ENCODE results near the gene ZNF45. TPM values are rescaled to one million over a fixed set of nuclear protein-coding genes. Genes with fewer than 3 reads are reported as not detected.
"Not testable (repeated sequence)": the region's sequence is repeated elsewhere in the genome, so short reads cannot be mapped to it uniquely, and the experiment has no call there.

ZNF45 gene
- total RNA-seq, 1 experiment from 2014 or later, result 25.6 TPM

DNA sequence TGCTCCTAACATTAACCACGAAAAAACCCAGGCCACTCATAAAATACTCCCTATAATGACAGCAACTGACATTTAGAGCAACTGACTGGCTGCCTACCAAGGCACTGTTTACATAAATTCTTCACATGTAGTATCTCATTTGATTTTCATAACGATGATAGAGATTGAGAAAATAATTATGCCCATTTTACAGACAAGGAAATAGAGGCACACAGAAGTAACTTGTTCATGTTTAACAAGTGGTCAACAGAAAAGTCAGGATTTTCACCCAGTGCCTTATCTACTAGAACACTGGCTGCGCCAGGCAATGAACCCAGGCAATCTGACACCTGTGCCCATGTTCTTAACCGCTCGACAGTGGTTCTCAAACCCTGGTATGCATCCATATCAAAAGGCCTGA is 6.3 kb downstream of the ZNF45 start:
- in situ Hi-C loops (cut with HindIII; ENCODE audit: low pct_unique_long_range_greater_than_20kb, low sequenced_read_pairs), result no loop called here
- no peak for DNase-seq (ENCODE audit: low read depth)

DNA sequence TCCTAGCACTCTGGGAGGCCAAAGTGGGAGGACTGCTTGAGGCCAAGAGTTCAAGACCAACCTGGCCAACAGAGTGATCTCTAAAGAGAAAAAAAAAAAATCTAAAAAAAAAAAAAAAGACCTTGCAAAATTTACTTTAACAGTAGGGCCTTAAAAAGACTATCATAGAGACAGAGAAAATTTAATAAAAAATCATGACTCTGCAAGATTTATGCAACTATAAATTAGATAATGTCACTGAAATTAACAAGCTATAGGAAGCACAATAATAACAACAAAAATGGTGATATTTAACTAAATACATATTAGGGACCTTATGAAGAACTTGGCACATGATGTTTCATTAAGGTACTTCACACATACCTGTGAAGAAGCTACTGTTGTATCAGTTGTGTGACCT is 11.2 kb downstream of the ZNF45 start:
- in situ Hi-C loops (cut with HindIII; ENCODE audit: low pct_unique_long_range_greater_than_20kb, low sequenced_read_pairs), result no loop called here
- DNase-seq (ENCODE audit: low read depth), result no peak

DNA sequence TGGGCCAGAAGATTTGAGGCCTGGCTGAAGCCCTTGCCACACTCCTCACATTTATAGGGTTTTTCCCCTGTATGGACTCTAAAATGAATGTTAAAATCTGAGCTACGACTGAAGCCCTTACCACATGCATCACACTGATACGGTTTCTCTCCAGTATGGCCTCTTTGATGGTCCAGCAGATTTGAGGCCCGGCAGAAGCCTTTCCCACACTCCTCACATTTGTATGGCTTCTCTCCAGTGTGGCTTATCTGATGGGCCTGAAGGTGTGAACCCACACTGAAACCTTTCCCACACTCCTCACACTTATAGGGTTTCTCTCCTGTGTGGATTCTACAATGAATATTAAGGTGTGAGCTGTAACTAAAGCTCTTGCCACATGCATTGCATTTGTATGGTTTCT is 21.0 kb downstream of the ZNF45 start:
- in situ Hi-C loops (cut with HindIII; ENCODE audit: low pct_unique_long_range_greater_than_20kb, low sequenced_read_pairs), result no loop called here
- DNase-seq (ENCODE audit: low read depth), result no peak

DNA sequence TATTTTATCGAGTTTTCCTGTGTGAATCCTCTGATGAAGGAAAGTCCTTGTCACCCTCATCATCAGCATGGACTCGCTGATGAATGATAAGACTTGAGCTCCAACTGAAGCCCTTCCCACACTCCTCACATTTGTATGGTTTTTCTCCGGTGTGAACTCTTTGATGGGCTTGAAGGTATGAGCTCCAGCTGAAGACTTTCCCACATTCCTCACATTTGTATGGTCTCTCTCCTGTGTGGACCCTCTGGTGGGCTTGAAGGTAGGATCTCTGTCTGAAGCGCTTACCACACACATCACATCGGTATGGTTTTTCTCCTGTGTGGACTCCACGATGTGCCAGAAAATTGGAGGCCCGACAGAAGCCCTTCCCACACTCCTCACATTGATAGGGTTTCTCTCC is 21.7 kb downstream of the ZNF45 start:
- DNase-seq (ENCODE audit: low read depth), result peak; percentile 10
- in situ Hi-C loops (cut with HindIII; ENCODE audit: low pct_unique_long_range_greater_than_20kb, low sequenced_read_pairs), result no loop called here

DNA sequence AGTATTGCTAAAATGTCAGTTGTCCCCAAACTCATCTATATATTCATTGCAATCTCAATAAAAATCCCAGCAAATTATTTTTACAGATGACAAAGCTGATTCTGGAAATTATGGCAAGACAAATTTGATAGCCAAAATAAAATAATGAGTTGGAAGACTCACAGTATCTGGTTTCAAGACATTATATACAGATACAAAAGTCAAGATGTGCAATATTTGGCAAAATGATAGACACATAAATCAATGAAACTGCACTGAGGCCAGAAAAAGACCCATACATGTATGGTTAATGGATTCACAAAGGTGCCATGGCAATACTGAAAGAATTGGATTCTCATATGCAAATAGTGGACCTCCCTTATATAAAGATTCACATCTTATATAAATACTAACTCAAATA is 24.2 kb downstream of the ZNF45 start:
- in situ Hi-C loops (cut with HindIII; ENCODE audit: low pct_unique_long_range_greater_than_20kb, low sequenced_read_pairs), result no loop called here

DNA sequence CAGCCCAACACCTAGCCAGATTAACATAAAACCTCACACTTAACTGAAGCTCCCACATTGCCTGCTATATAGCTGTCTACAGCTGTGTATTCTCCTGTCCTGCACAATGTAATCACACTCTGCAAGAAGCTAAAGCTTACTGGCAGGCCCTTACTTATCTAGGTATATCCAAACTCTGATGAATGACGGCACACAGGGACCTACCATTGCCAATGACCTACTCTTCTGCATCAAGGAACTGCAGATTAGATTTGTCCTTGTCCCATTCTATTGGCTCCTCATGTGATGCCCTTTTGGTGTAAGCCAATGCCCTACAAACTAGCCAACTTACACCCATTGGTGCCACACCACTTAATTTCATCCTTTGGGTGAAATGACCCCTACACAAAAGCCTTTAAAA is 26.4 kb downstream of the ZNF45 start:
- in situ Hi-C loops (cut with HindIII; ENCODE audit: low pct_unique_long_range_greater_than_20kb, low sequenced_read_pairs), result no loop called here
- DNase-seq (ENCODE audit: low read depth), result no peak

More for the DNA sequence above, 24.2 kb downstream of the ZNF45 start:
- no peak for DNase-seq (ENCODE audit: low read depth)

DNA sequence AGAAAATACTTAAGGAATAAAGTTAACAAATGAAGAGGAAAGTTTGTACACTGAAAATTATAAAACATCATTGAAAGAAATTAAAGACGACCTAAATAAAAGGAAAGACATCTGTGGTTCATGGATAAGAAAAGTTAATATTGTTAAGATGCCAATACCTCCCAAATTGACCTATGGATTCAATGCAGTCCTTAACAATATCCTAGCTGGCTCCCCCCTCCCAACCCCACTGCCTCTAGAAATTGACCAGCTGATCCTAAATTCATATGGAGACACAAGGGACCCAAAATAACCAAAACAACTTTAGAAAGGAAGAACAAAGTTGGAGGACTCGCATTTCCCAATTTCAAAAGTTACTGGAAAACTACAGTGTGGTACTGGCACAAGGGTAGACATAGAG is 28.3 kb downstream of the ZNF45 start:
- in situ Hi-C loops (cut with HindIII; ENCODE audit: low pct_unique_long_range_greater_than_20kb, low sequenced_read_pairs), result no loop called here

DNA sequence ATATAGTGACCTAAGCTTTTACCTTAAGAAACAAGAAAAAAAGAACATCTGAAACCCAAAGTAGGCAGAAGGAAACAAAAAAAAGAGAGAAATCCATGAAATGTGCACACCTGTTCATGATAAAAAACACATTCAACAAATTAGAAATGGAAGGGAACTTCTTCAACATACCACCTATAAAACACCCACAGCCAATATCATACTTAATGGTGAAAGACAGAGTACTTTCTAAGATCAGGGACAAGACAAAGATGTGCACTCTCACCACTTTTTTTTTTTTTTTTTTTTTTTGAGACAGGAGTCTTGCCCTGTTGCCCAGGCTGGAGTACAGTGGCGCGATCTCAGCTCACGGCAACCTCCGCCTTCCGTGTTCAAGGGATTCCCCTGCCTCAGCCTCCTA is 29.2 kb downstream of the ZNF45 start:
- in situ Hi-C loops (cut with HindIII; ENCODE audit: low pct_unique_long_range_greater_than_20kb, low sequenced_read_pairs), result no loop called here
- no peak for DNase-seq (ENCODE audit: low read depth)

More for the DNA sequence above, 28.3 kb downstream of the ZNF45 start:
- no peak for DNase-seq (ENCODE audit: low read depth)

DNA sequence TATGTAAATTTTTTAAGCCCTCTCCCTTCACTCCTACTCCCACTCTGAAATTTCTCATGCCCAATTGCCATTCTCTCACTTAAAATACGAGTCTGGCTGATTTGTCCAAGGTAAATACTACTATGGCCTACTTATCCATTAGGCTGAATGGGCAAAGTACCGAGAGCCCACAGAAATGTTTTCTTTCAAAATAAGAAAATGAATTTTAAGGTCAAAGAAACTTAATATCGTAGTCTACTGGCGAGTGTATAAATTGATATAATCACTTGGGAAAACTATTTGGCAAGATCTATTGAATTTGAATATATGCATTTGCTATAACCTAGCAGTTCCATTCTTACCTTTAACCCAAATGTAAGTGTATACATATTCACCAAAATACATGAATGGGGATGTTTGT is 32.7 kb downstream of the ZNF45 start:
- in situ Hi-C loops (cut with HindIII; ENCODE audit: low pct_unique_long_range_greater_than_20kb, low sequenced_read_pairs), result no loop called here

DNA sequence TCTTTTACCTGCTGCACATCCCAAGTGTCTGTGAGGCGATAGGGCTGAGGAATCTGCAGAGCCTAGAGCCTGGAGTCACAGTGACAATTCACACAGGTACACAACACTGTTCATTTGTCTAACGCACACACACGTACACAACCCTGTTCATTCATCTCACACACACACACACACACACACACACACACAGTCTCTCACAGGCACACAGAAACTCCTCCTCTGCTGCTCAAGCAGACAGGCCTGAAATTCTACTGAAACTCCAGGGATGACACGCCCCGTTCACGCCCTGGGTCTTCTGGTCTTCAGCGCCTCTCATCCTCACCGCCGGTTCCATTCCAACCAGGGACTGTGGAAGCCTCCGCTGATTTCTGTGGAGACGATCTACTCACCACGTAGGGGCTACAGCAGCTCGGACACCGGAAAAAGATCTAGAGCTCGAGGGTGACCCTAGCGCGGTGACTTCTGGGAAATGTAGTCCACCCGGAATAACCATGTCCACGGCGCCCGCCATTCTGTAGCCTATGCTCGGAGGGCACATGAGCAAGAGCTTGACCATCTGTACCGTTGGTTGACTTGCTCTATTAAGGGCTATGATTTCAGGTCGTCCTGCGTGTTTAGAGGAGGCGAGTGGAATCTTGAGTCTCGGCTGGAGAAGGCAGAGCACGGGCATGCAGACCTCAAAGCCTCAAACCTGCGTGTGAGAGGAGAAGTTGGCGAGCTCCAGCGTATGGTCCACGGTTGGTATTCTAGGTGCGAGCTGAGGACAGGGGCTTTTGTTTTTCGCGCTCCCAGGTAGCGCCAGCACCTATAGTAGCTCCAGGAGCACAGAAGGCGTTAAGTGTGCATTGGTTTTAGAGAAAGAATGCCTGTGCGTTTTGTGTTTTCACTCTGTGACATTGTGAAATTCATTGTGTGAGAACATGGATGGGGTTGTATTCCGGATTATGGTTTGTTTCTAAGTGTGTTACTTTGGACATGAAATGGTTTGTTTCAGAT is 33.4 kb downstream of the ZNF45 start:
- in situ Hi-C loops (cut with HindIII; ENCODE audit: low pct_unique_long_range_greater_than_20kb, low sequenced_read_pairs), result no loop called here
- DNase-seq (ENCODE audit: low read depth), result no peak

More for the DNA sequence above, 32.7 kb downstream of the ZNF45 start:
- DNase-seq (ENCODE audit: low read depth), result no peak

DNA sequence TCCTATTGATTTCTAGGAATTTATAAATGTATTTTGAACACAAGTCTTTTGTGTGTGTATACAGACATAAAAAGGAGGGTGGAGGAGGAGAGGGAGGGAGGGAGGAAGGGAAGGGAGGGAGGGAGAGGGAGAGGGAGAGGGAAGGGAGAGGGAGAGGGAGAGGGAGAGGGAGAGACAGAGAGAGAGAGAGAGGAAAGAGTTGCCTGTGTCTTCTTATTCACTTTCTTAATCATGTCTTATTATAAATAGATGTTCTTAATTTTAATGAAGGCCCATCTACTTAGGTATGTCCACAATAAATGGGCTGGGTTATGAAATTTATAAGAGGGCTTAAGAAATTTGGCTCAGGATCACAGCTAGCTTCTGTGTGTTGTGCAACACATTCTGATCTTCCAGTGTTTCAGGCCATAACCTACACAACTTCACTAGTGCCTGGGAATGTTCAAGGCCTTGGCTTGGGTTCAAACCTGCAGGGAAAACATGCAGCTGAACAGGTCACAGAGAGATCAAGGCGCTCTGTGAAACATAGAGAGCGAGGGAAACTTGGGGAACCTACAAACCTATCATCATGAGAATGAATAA is 39.3 kb downstream of the ZNF45 start:
- in situ Hi-C loops (cut with HindIII; ENCODE audit: low pct_unique_long_range_greater_than_20kb, low sequenced_read_pairs), result no loop called here
- DNase-seq (ENCODE audit: low read depth), result no peak

DNA sequence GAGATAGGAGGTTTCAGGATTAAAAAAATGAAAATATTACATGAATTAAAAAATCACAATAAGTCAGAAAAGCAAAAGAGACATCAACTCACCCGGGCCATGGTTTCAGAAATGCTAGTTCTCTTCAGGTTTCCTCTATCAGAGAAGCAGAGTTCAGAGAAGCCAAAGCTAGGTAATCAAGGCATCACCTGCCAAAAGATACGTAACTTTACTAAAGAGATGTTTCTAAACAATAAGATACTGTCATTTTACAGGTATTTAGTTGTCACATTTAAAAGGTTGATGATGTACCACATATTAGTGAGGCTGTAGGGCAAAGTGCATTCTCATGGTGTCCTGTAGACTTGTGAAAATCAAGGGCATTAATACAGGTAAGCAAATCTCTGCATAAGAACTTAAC is 51.2 kb downstream of the ZNF45 start, which contains the start of gene ZNF404:
TSS of gene ZNF404 (minus strand) at position 101 of the 400 bp plus-strand sequence.
- no peak for DNase-seq (ENCODE audit: low read depth)
- in situ Hi-C loops (cut with HindIII; ENCODE audit: low pct_unique_long_range_greater_than_20kb, low sequenced_read_pairs), result no loop called here

DNA sequence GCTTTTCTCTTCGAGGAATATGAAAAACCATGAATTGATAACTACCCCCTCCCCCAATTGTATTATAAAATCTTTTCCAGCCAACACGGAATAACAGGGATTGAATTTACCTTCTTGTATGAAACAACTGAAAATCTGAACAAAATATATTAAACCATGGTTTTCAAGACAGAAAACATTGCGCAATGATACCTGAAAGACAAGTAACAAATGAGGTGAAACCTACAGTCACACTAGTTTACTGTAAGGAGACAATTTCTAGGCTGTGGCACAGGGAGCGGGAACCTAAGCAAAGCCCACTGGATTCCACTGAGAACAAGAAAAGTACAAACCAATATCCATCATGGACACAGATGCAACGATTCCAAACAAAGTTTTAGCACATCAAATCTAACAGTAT is 54.6 kb downstream of the ZNF45 start:
- DNase-seq (ENCODE audit: low read depth), result no peak
- in situ Hi-C loops (cut with HindIII; ENCODE audit: low pct_unique_long_range_greater_than_20kb, low sequenced_read_pairs), result no loop called here

DNA sequence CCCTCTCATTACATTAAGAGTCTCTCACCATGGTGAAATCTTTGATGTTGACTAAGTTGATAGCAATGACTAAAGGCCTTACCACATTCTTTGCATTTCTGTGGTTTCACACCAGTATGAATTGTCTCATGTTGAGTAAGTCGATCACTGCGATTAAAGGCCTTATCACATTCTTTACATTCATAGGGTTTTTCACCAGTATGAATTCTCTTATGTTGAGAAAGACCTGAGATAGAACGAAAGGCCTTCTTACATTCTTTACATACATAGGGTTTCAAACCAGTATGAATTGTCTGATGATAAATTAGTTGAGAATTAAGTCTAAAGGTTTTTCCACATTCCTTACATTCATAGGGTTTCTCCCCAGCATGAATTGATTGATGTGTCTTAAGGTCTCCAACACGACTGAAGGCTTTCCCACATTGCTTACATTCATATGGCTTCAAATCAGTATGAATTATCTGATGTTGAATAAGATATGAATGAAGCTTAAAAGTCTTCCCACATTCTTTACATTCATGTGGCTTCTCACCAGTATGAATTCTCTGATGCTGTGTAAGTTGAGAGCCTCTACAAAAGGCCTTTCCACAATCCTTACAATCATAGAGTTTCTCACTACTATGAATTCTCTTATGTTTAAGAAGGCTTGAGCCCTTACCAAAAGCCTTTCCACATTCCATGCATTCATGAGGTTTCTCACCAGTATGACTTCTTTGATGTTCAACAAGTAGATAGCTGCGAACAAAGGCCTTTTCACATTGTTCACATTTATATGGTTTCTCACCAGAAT is 62.3 kb downstream of the ZNF45 start:
- DNase-seq (ENCODE audit: low read depth), result peak; percentile 20
- in situ Hi-C loops (cut with HindIII; ENCODE audit: low pct_unique_long_range_greater_than_20kb, low sequenced_read_pairs), result no loop called here

DNA sequence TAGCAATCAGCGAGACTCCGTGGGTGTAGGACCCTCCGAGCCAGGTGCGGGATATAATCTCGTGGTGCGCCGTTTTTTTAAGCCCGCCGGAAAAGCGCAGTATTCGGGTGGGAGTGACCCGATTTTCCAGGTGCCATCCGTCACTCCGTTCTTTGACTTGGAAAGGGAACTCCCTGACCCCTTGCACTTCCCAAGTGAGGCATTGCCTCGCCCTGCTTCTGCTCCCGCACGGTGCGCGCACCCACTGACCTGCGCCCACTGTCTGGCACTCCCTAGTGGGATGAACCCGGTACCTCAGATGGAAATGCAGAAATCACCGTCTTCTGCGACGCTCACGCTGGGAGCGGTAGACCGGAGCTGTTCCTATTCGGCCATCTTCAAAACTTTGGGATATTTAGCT is 68.2 kb downstream of the ZNF45 start:
- in situ Hi-C loops (cut with HindIII; ENCODE audit: low pct_unique_long_range_greater_than_20kb, low sequenced_read_pairs); DNase-seq (ENCODE audit: low read depth): not testable (repeated sequence)

All from Caki2 (cell line).